Mesenchymal stem cell (in vitro differentiated cells and primary cell): Measurements from ENCODE around the gene FBXO34.

Experiments used
- DNase-seq: peaks from one replicate; pipeline ENCODE4 v3.0.0-alpha.2; 2013
- H2AFZ ChIP-seq: one replicate; pipeline ENCODE4 v1.6.1; 2013; ENCODE audit warnings: low read depth, mild to moderate bottlenecking, control low read depth, inconsistent platforms, low read length, moderate library complexity
- H2AK5ac ChIP-seq: 2 replicates; pipeline ENCODE4 v1.6.1; 2013; ENCODE audit warnings: low read length, moderate library complexity, mild to moderate bottlenecking, inconsistent platforms; ENCODE audit not compliant: severe bottlenecking
- H2BK120ac ChIP-seq: one replicate; pipeline ENCODE4 v1.6.1; 2013; ENCODE audit warnings: low read depth, mild to moderate bottlenecking, inconsistent platforms, low read length, moderate library complexity
- H2BK12ac ChIP-seq, 2 experiments: one replicate each; pipeline ENCODE4 v1.6.1; 2013; ENCODE audit warnings: inconsistent platforms in 2 of 2, low read length in 2 of 2, mild to moderate bottlenecking in 2 of 2, moderate library complexity in 2 of 2, control low read depth in 1 of 2
- H2BK15ac ChIP-seq: one replicate; pipeline ENCODE4 v1.6.1; 2013; ENCODE audit warnings: mild to moderate bottlenecking, low read depth, inconsistent platforms; ENCODE audit not compliant: poor library complexity, severe bottlenecking
- H2BK5ac ChIP-seq: 2 replicates; pipeline ENCODE4 v1.6.1; 2013; ENCODE audit warnings: low read depth, mild to moderate bottlenecking, low read length, control low read depth, inconsistent platforms; ENCODE audit not compliant: poor library complexity, severe bottlenecking
- H3K14ac ChIP-seq, 2 experiments: one replicate each; pipeline ENCODE4 v1.6.1; 2013; ENCODE audit warnings: inconsistent platforms in 2 of 2, low read length in 2 of 2, control low read depth in 1 of 2, mild to moderate bottlenecking in 1 of 2, moderate library complexity in 1 of 2
- H3K18ac ChIP-seq, 2 experiments: one replicate each; pipeline ENCODE4 v1.6.1; 2013; ENCODE audit warnings: inconsistent platforms in 2 of 2, low read length in 2 of 2, control low read depth in 1 of 2, low read depth in 1 of 2, mild to moderate bottlenecking in 1 of 2
- H3K23ac ChIP-seq, 2 experiments: one replicate each; pipeline ENCODE4 v1.6.1; 2013; ENCODE audit warnings: inconsistent platforms in 2 of 2, low read length in 2 of 2, mild to moderate bottlenecking in 2 of 2, moderate library complexity in 2 of 2, control low read depth in 1 of 2
- H3K27ac ChIP-seq: 2 replicates; pipeline ENCODE4 v1.5.1; 2013; ENCODE audit warnings: mild to moderate bottlenecking, moderate library complexity, low read length, control low read depth, inconsistent platforms; ENCODE audit not compliant: poor library complexity, severe bottlenecking
- H3K27me3 ChIP-seq, 2 experiments: 2 replicates each; pipeline versions ENCODE4 v1.6.1 to v1.7.0; 2013; ENCODE audit warnings: low read length in 2 of 2, mild to moderate bottlenecking in 2 of 2, moderate library complexity in 2 of 2, control low read depth in 1 of 2, inconsistent platforms in 1 of 2; ENCODE audit not compliant: control insufficient read depth in 1 of 2, insufficient read depth in 1 of 2
- H3K36me3 ChIP-seq, 2 experiments: 2 replicates each; pipeline versions ENCODE4 v1.6.1 to v1.7.0; 2013; ENCODE audit warnings: low read length in 2 of 2, control low read depth in 1 of 2, inconsistent platforms in 1 of 2, low read depth in 1 of 2, mild to moderate bottlenecking in 1 of 2; ENCODE audit not compliant: insufficient read depth in 2 of 2, control insufficient read depth in 1 of 2
- H3K4ac ChIP-seq, 2 experiments: one replicate each; pipeline ENCODE4 v1.6.1; 2013; ENCODE audit warnings: inconsistent platforms in 2 of 2, low read length in 2 of 2, mild to moderate bottlenecking in 2 of 2, moderate library complexity in 2 of 2, control low read depth in 1 of 2, low read depth in 1 of 2
- H3K4me1 ChIP-seq: 2 replicates; pipeline ENCODE4 v1.6.1; 2013; ENCODE audit warnings: low read depth, low read length, control low read depth; ENCODE audit not compliant: control insufficient read depth, insufficient read depth
- H3K4me2 ChIP-seq: 2 replicates; pipeline ENCODE4 v1.6.1; 2013; ENCODE audit warnings: low read length, mild to moderate bottlenecking, inconsistent platforms; ENCODE audit not compliant: poor library complexity, severe bottlenecking
- H3K4me3 ChIP-seq, 2 experiments: 2 replicates each; pipeline versions ENCODE4 v1.5.1 to v1.7.0; 2013; ENCODE audit warnings: low read length in 2 of 2, mild to moderate bottlenecking in 2 of 2, control low read depth in 1 of 2, low read depth in 1 of 2; ENCODE audit not compliant: insufficient read depth in 1 of 2
- H3K79me1 ChIP-seq: replicated peaks from 2 replicates; pipeline ENCODE4 v1.6.1; 2013; ENCODE audit warnings: mild to moderate bottlenecking, control low read depth, low read length, inconsistent platforms; ENCODE audit not compliant: poor library complexity, severe bottlenecking
- H3K9ac ChIP-seq: 2 replicates; pipeline ENCODE4 v1.7.0; 2013; ENCODE audit warnings: mild to moderate bottlenecking, low read length, moderate library complexity
- H3K9me3 ChIP-seq: 2 replicates; pipeline ENCODE4 v1.7.0; 2013; ENCODE audit warnings: mild to moderate bottlenecking, low read length; ENCODE audit not compliant: control insufficient read depth
- H4K8ac ChIP-seq: one replicate; pipeline ENCODE4 v1.6.1; 2013; ENCODE audit warnings: inconsistent platforms, mild to moderate bottlenecking, low read length, moderate library complexity
- H4K91ac ChIP-seq: one replicate; pipeline ENCODE4 v1.6.1; 2013; ENCODE audit warnings: mild to moderate bottlenecking, low read length, inconsistent platforms
- WGBS: methylation state at CpG from one replicate; pipeline ENCODE4 v1.1.7; 2013; ENCODE audit warnings: mixed read lengths; 5-methylcytosine and 5-hydroxymethylcytosine counted together

The FBXO34 gene

GRCh38 chr14:55336162-55336561 lies 64.9 kb downstream of the FBXO34 start:
- H3K79me1 ChIP-seq: peaks cover 30% of the 10 kb centered on the region
- WGBS: 86% methylated on average over 1 of the region's 2 CpGs
- no peak overlapping the region for H2AFZ ChIP-seq
- no peak overlapping the region for H2BK5ac ChIP-seq
- no peak overlapping the region for H3K4ac ChIP-seq
- H3K23ac ChIP-seq: no peak overlapping the region
- H3K4me1 ChIP-seq: peaks cover 7% of the 10 kb centered on the region
- no peak for DNase-seq
- H4K91ac ChIP-seq: no peak overlapping the region
- H3K18ac ChIP-seq: no peak overlapping the region
- H3K4me3 ChIP-seq: no peak overlapping the region
- H2AK5ac ChIP-seq: no peak overlapping the region
- no peak overlapping the region for H2BK12ac ChIP-seq
- H2BK15ac ChIP-seq: no peak overlapping the region
- no peak overlapping the region for H3K9ac ChIP-seq
- no peaks in the 10 kb centered on the region for H3K36me3 ChIP-seq
- no peak overlapping the region for H4K8ac ChIP-seq
- H3K14ac ChIP-seq: no peak overlapping the region
- H3K27ac ChIP-seq: no peak overlapping the region
- no peaks in the 10 kb centered on the region for H3K9me3 ChIP-seq
- H3K27me3 ChIP-seq: no peaks in the 10 kb centered on the region
- H3K4me2 ChIP-seq: no peak overlapping the region
- no peak overlapping the region for H2BK120ac ChIP-seq

GRCh38 chr14:55336691-55337090 lies 65.5 kb downstream of the FBXO34 start:
- Histone ChIP-seq H2BK120ac (no peak overlapping the region), H3K79me1 (peaks cover 33% of the 10 kb centered on the region)

GRCh38 chr14:55339770-55340169 lies 68.5 kb downstream of the FBXO34 start:
- WGBS: 0% methylated on average over 1 of the region's 2 CpGs
- H2AFZ ChIP-seq: no peak overlapping the region
- no peak overlapping the region for H3K9ac ChIP-seq

More at GRCh38 chr14:55336691-55337090, 65.5 kb downstream of the FBXO34 start:
- H3K36me3 ChIP-seq: no peaks in the 10 kb centered on the region
- no peak overlapping the region for H4K8ac ChIP-seq
- H3K4me2 ChIP-seq: no peak overlapping the region
- no peak overlapping the region for H3K14ac ChIP-seq
- H3K9ac ChIP-seq: no peak overlapping the region
- no peak overlapping the region for H2BK12ac ChIP-seq
- H2BK5ac ChIP-seq: no peak overlapping the region
- H3K27me3 ChIP-seq: no peaks in the 10 kb centered on the region
- H3K27ac ChIP-seq: no peak overlapping the region
- DNase-seq: no peak
- no peak overlapping the region for H2BK15ac ChIP-seq
- no peaks in the 10 kb centered on the region for H3K9me3 ChIP-seq
- H2AK5ac ChIP-seq: no peak overlapping the region
- H3K23ac ChIP-seq: no peak overlapping the region
- no peak overlapping the region for H3K4ac ChIP-seq
- H3K4me3 ChIP-seq: no peak overlapping the region
- H3K18ac ChIP-seq: no peak overlapping the region
- no peak overlapping the region for H2AFZ ChIP-seq
- no peak overlapping the region for H4K91ac ChIP-seq
- H3K4me1 ChIP-seq: peaks cover 7% of the 10 kb centered on the region
- 96% methylated on average over 2 of the region's 3 CpGs for WGBS

GRCh38 chr14:55340482-55340881 lies 69.3 kb downstream of the FBXO34 start:
- Histone ChIP-seq H2AK5ac (no peak overlapping the region), H2BK5ac (no peak overlapping the region), H3K9ac (no peak overlapping the region), H4K91ac (no peak overlapping the region), H3K27ac (no peak overlapping the region), H2BK12ac (no peak overlapping the region), H3K36me3 (no peaks in the 10 kb centered on the region), H3K4me3 (no peak overlapping the region), H2BK15ac (no peak overlapping the region), H4K8ac (no peak overlapping the region), H3K4ac (no peak overlapping the region), H3K4me2 (no peak overlapping the region), H3K14ac (no peak overlapping the region), H3K23ac (no peak overlapping the region), H3K9me3 (no peaks in the 10 kb centered on the region), H3K18ac (no peak overlapping the region), H3K27me3 (no peaks in the 10 kb centered on the region), H2BK120ac (no peak overlapping the region), H3K4me1 (peaks cover 1% of the 10 kb centered on the region), H2AFZ (no peak overlapping the region), H3K79me1 (peaks cover 33% of the 10 kb centered on the region)
- no peak for DNase-seq
- 100% methylated on average over 1 of the region's 3 CpGs for WGBS

More at GRCh38 chr14:55339770-55340169, 68.5 kb downstream of the FBXO34 start:
- Histone ChIP-seq H3K4me2 (no peak overlapping the region), H4K8ac (no peak overlapping the region), H3K79me1 (peaks cover 34% of the 10 kb centered on the region), H3K4ac (no peak overlapping the region), H2BK15ac (no peak overlapping the region), H3K36me3 (no peaks in the 10 kb centered on the region), H2BK12ac (no peak overlapping the region), H2BK5ac (no peak overlapping the region), H3K27me3 (no peaks in the 10 kb centered on the region), H3K27ac (no peak overlapping the region), H3K4me3 (no peak overlapping the region), H3K18ac (no peak overlapping the region), H3K23ac (no peak overlapping the region), H2BK120ac (no peak overlapping the region), H4K91ac (no peak overlapping the region), H3K4me1 (peaks cover 1% of the 10 kb centered on the region), H3K14ac (no peak overlapping the region), H3K9me3 (no peaks in the 10 kb centered on the region), H2AK5ac (no peak overlapping the region)
- DNase-seq: no peak
